GM12872 (cell line): ENCODE measurements around the gene SELENOT.

ENCODE experiments used
- CTCF ChIP-seq: IDR thresholded peaks from 3 replicates; pipeline ENCODE4 v1.5.1; 2011; ENCODE audit warnings: low read depth, mild to moderate bottlenecking, low read length, moderate library complexity; ENCODE audit not compliant: insufficient read depth

Gene SELENOT

GRCh38 chr3:150611666-150612065, 8.5 kb downstream of the SELENOT start:
- no peak for TF ChIP-seq CTCF

- no peak for TF ChIP-seq CTCF
Measured at GRCh38 chr3:150612494-150612893, 9.4 kb downstream of the SELENOT start.

- no peak for TF ChIP-seq CTCF
Measured at GRCh38 chr3:150613034-150613433, 9.9 kb downstream of the SELENOT start.

GRCh38 chr3:150613709-150614480, 10.8 kb downstream of the SELENOT start:
- TF ChIP-seq CTCF: no peak

- TF ChIP-seq CTCF: no peak
Measured at GRCh38 chr3:150620002-150620689, 17.0 kb downstream of the SELENOT start.

GRCh38 chr3:150623945-150624344, 20.8 kb downstream of the SELENOT start:
- TF ChIP-seq CTCF: no peak

- no peak for TF ChIP-seq CTCF
Measured at GRCh38 chr3:150626148-150626930, 23.2 kb downstream of the SELENOT start.
